ENCODE measurements around the gene CSAD. TPM values are rescaled to one million over a fixed set of nuclear protein-coding genes. Genes with fewer than 3 reads are reported as not detected.

CSAD gene
- total RNA-seq, 1 experiment from 2014 or later, result 12.2 TPM

GRCh38 chr12:53195516-53196420 lies 15.0 kb upstream of the CSAD start:
- BruUV-seq (replicated peaks), result no TSS peak
- DNase-seq, result no peak

DNA sequence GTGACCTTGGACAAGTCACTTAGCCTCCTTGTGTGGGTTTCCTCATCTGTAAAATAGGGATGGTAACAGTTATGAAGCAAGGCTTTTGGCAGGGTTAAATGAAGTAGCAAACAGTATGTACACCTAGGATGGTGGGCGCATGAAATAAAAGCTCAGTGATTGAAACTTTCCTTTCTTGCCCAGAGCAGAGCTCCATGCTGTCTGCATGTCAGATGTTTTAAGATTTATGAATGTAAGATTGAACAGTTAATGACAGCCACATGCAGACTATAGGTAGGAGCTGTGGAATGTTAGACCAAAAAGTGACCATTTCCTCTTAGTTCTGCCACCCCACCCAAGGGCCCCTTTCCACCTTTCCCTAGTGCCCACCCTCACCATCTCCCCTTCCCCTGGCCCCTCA lies 14.2 kb upstream of the CSAD start:
- TF ChIP-seq CTCF (IDR thresholded peaks at IDR 0.05; ENCODE audit: unreplicated experiment), result no peak
- no TSS peak for BruUV-seq (replicated peaks)
- intact Hi-C loops (cut with micrococcal nuclease; ENCODE audit: unreplicated experiment), result loop anchor here (5.0 kb wide), 1 partner anchor 128 kb away; no protein-coding TSS in a partner anchor
- no peaks in the 10 kb centered on the region for H3K9me3 Mint-ChIP-seq (ENCODE audit: low read depth, unreplicated experiment)
- H3K4me1 Mint-ChIP-seq (ENCODE audit: low read depth, unreplicated experiment), result peaks cover 9% of the 10 kb centered on the region
- peaks cover 23% of the 10 kb centered on the region for H3K27me3 Mint-ChIP-seq (ENCODE audit: unreplicated experiment)
- no peak overlapping the region for H3K27ac Mint-ChIP-seq (ENCODE audit: unreplicated experiment)
- CTCF ChIA-PET, result interaction anchor here (0.6 kb wide), 1 partner anchor 83 kb away, joined by 6 read pairs; no protein-coding TSS in a partner anchor
- no peak overlapping the region for H3K4me3 Mint-ChIP-seq (ENCODE audit: low read depth, unreplicated experiment)
- DNase-seq, result no peak
- peaks cover 9% of the 10 kb centered on the region for H3K36me3 Mint-ChIP-seq (ENCODE audit: insufficient read depth, unreplicated experiment)

More at GRCh38 chr12:53195516-53196420, 15.0 kb upstream of the CSAD start:
- peaks cover 9% of the 10 kb centered on the region for H3K4me1 Mint-ChIP-seq (ENCODE audit: low read depth, unreplicated experiment)
- H3K36me3 Mint-ChIP-seq (ENCODE audit: insufficient read depth, unreplicated experiment), result peaks cover 5% of the 10 kb centered on the region
- H3K9me3 Mint-ChIP-seq (ENCODE audit: low read depth, unreplicated experiment), result no peaks in the 10 kb centered on the region
- intact Hi-C loops (cut with micrococcal nuclease; ENCODE audit: unreplicated experiment), result no loop called here
- H3K27ac Mint-ChIP-seq (ENCODE audit: unreplicated experiment), result no peak overlapping the region
- TF ChIP-seq CTCF (IDR thresholded peaks at IDR 0.05; ENCODE audit: unreplicated experiment), result no peak
- no peak overlapping the region for H3K4me3 Mint-ChIP-seq (ENCODE audit: low read depth, unreplicated experiment)
- peaks cover 30% of the 10 kb centered on the region for H3K27me3 Mint-ChIP-seq (ENCODE audit: unreplicated experiment)
- CTCF ChIA-PET, result interaction anchor here (0.6 to 0.7 kb wide), 2 partner anchors 52 to 142 kb away, joined by 3 to 4 read pairs; no protein-coding TSS in a partner anchor

GRCh38 chr12:53193985-53194716 lies 13.4 kb upstream of the CSAD start:
- Mint-ChIP-seq H3K27ac (ENCODE audit: unreplicated experiment) (peak overlapping the region; percentile 36), H3K4me3 (ENCODE audit: low read depth, unreplicated experiment) (no peak overlapping the region), H3K9me3 (ENCODE audit: low read depth, unreplicated experiment) (no peaks in the 10 kb centered on the region), H3K4me1 (ENCODE audit: low read depth, unreplicated experiment) (peaks cover 9% of the 10 kb centered on the region), H3K36me3 (ENCODE audit: insufficient read depth, unreplicated experiment) (peaks cover 10% of the 10 kb centered on the region), H3K27me3 (ENCODE audit: unreplicated experiment) (peaks cover 15% of the 10 kb centered on the region)
- no peak for DNase-seq
- intact Hi-C loops (cut with micrococcal nuclease; ENCODE audit: unreplicated experiment), result loop anchor here (5.0 kb wide), 1 partner anchor 127 kb away; no protein-coding TSS in a partner anchor
- TF ChIP-seq CTCF (IDR thresholded peaks at IDR 0.05; ENCODE audit: unreplicated experiment), result no peak
- BruUV-seq (replicated peaks), result no TSS peak
- CTCF ChIA-PET, result interaction anchor here (0.6 kb wide), 1 partner anchor 84 kb away, joined by 6 read pairs; no protein-coding TSS in a partner anchor

GRCh38 chr12:53193040-53193439 lies 12.3 kb upstream of the CSAD start:
- TF ChIP-seq CTCF (IDR thresholded peaks at IDR 0.05; ENCODE audit: unreplicated experiment), result no peak
- H3K9me3 Mint-ChIP-seq (ENCODE audit: low read depth, unreplicated experiment), result no peaks in the 10 kb centered on the region
- no peak for DNase-seq
- peaks cover 9% of the 10 kb centered on the region for H3K4me1 Mint-ChIP-seq (ENCODE audit: low read depth, unreplicated experiment)
- no TSS peak for BruUV-seq (replicated peaks)
- no peak overlapping the region for H3K4me3 Mint-ChIP-seq (ENCODE audit: low read depth, unreplicated experiment)
- CTCF ChIA-PET, result no interaction called here
- intact Hi-C loops (cut with micrococcal nuclease; ENCODE audit: unreplicated experiment), result loop anchor here (5.0 kb wide), 1 partner anchor 126 kb away; no protein-coding TSS in a partner anchor
- H3K36me3 Mint-ChIP-seq (ENCODE audit: insufficient read depth, unreplicated experiment), result peaks cover 20% of the 10 kb centered on the region
- peaks cover 4% of the 10 kb centered on the region for H3K27me3 Mint-ChIP-seq (ENCODE audit: unreplicated experiment)
- H3K27ac Mint-ChIP-seq (ENCODE audit: unreplicated experiment), result no peak overlapping the region
